B cell (primary cell): Measurements from ENCODE around the gene PRODH2. TPM values are rescaled to one million over a fixed set of nuclear protein-coding genes. Genes with fewer than 3 reads are reported as not detected.

Experiments
- ATAC-seq: fragments of 200-7000 bp; cut with Tn5 transposase; one replicate; pipeline ENCODE4 v1.10.0; 2021; ENCODE audit warnings: low read depth, mild to moderate bottlenecking, moderate number of reproducible peaks, moderate library complexity
- CTCF ChIA-PET: fragments of 350-600 bp; sonication (Branson Sonifier 250); formaldehyde crosslinking; loops from one replicate; lab custom pipeline; 2021; ENCODE audit warnings: antibody characterized with exemption, inconsistent platforms; lab: Charles Lee
- POLR2A ChIA-PET: fragments of 350-600 bp; sonication (Branson Sonifier 250); formaldehyde crosslinking; loops from one replicate; lab custom pipeline; 2021; ENCODE audit warnings: antibody characterized with exemption; lab: Charles Lee
- DNase-seq: peaks from one replicate; pipeline ENCODE4 v3.0.0; 2013
- H2AFZ ChIP-seq: 2 replicates; pipeline ENCODE4 v1.6.1; 2012; ENCODE audit warnings: mild to moderate bottlenecking, low read depth, low read length; ENCODE audit not compliant: insufficient read depth, poor library complexity, severe bottlenecking
- H3K27ac ChIP-seq, 2 donors: 1 replicate in 1 of 2; 2 replicates in 1 of 2; pipeline ENCODE4 v1.5.1; 2012 to 2013; ENCODE audit warnings: low read length in 2 of 2, mild to moderate bottlenecking in 2 of 2, moderate library complexity in 1 of 2
- H3K27me3 ChIP-seq, 4 experiments: fragments of 200-600 bp in 1 of 4; sonication (generic) in 1 of 4; replicated peaks in 1 of 4; 1 replicate in 2 of 4; 2 replicates in 2 of 4; pipeline versions ENCODE4 v1.6.1 to v1.7.0; 2013 to 2016; ENCODE audit warnings: low read length in 3 of 4, mild to moderate bottlenecking in 2 of 4, mixed read lengths in 1 of 4, moderate library complexity in 1 of 4; ENCODE audit not compliant: insufficient read depth in 4 of 4, control insufficient read depth in 3 of 4; ENCODE audit errors: control extremely low read depth in 1 of 4
- H3K36me3 ChIP-seq, 2 experiments: replicated peaks in 1 of 2; 1 replicate in 1 of 2; 2 replicates in 1 of 2; pipeline versions ENCODE4 v1.6.1 to v1.7.1; 2013; ENCODE audit warnings: low read length in 1 of 2; ENCODE audit not compliant: insufficient read depth in 2 of 2, control insufficient read depth in 1 of 2; ENCODE audit errors: control extremely low read depth in 1 of 2, extremely low read depth in 1 of 2
- H3K4me1 ChIP-seq, 2 donors: fragments of 200-600 bp in 1 of 2; sonication (generic) in 1 of 2; 1 replicate in 1 of 2; 2 replicates in 1 of 2; pipeline versions ENCODE4 v1.5.1 to v1.6.1; 2013 to 2017; ENCODE audit warnings: low read length in 2 of 2; ENCODE audit not compliant: control insufficient read depth in 2 of 2, insufficient read depth in 2 of 2
- H3K4me2 ChIP-seq: replicated peaks from 2 replicates; pipeline ENCODE3; 2012; ENCODE audit warnings: mild to moderate bottlenecking, low read depth, low read length; ENCODE audit not compliant: poor library complexity, severe bottlenecking
- H3K4me3 ChIP-seq, 5 experiments: fragments of 200-600 bp in 1 of 5; sonication (generic) in 1 of 5; 1 replicate in 3 of 5; 2 replicates in 2 of 5; pipeline versions ENCODE4 v1.5.1 to v1.7.0; 2011 to 2016; ENCODE audit warnings: low read length in 4 of 5, mild to moderate bottlenecking in 4 of 5, low read depth in 2 of 5, control low read depth in 1 of 5, moderate library complexity in 1 of 5; ENCODE audit not compliant: insufficient read depth in 1 of 5; ENCODE audit errors: control extremely low read depth in 1 of 5, extremely low read depth in 1 of 5
- H3K79me2 ChIP-seq: fragments of 200-600 bp; sonication (generic); one replicate; pipeline ENCODE4 v1.6.0; 2016; ENCODE audit warnings: low read length; ENCODE audit not compliant: control insufficient read depth, insufficient read depth
- H3K9ac ChIP-seq: fragments of 200-600 bp; sonication (generic); 2 replicates; pipeline ENCODE4 v1.6.1; 2017; ENCODE audit warnings: mild to moderate bottlenecking, low read length, moderate library complexity
- H3K9me3 ChIP-seq, 3 donors: one replicate each; pipeline versions ENCODE4 v1.6.1 to v1.7.1; 2013; ENCODE audit warnings: low read length in 2 of 3; ENCODE audit not compliant: control insufficient read depth in 2 of 3, insufficient read depth in 1 of 3; ENCODE audit errors: control extremely low read depth in 1 of 3
- H4K20me1 ChIP-seq: 2 replicates; pipeline ENCODE4 v1.6.0; 2012; ENCODE audit warnings: mild to moderate bottlenecking, low read length; ENCODE audit not compliant: insufficient read depth, control insufficient read depth, poor library complexity, severe bottlenecking
- H3K27ac Mint-ChIP-seq: one replicate; pipeline ENCODE4 v1.8.0; 2021; ENCODE audit warnings: mixed read lengths
- H3K27me3 Mint-ChIP-seq: one replicate; pipeline ENCODE4 v1.8.0; 2021; ENCODE audit warnings: mixed read lengths
- H3K4me1 Mint-ChIP-seq: one replicate; pipeline ENCODE4 v1.8.0; 2021; ENCODE audit warnings: mixed read lengths
- H3K4me3 Mint-ChIP-seq: one replicate; pipeline ENCODE4 v1.8.0; 2021; ENCODE audit warnings: mixed read lengths
- H3K9me3 Mint-ChIP-seq: one replicate; pipeline ENCODE4 v1.8.0; 2022; ENCODE audit warnings: mixed read lengths; ENCODE audit not compliant: insufficient read depth
- CTCF ChIP-seq: fragments of 200-600 bp; IDR thresholded peaks from one replicate; pipeline ENCODE4 v1.8.0; 2022; ENCODE audit warnings: antibody characterized with exemption, mild to moderate bottlenecking
- EZH2 ChIP-seq: IDR thresholded peaks from 2 replicates; pipeline ENCODE4 v1.6.1; 2012; ENCODE audit warnings: borderline replicate concordance, low read depth, mild to moderate bottlenecking, moderate library complexity, low read length; ENCODE audit not compliant: insufficient read depth, poor library complexity, severe bottlenecking
- WGBS: methylation state at CpG from one replicate; pipeline ENCODE4 v1.1.5; 2013; ENCODE audit warnings: missing lambda C conversion rate; ENCODE audit not compliant: insufficient coverage; 5-methylcytosine and 5-hydroxymethylcytosine counted together
- intact Hi-C: fragments of 100-400 bp; cut with micrococcal nuclease; formaldehyde crosslinking; loops from one replicate; pipeline ENCODE4 v1.10.0; 2022
- polyA plus RNA-seq: library from polyadenylated mRNA; depleted of rRNA; stranded (reverse); fragments of >200 nt; gene quantifications from 2 replicates; pipeline ENCODE4 v1.2.3, GENCODE V29; 2012
- total RNA-seq, 2 donors: library from RNA; stranded (reverse); fragments of 120-200 nt in 1 of 2; gene quantifications; 1 replicate in 1 of 2; 2 replicates in 1 of 2; pipeline versions ENCODE4 v1.2.3 to v1.2.4, GENCODE V29; 2013 to 2022

The PRODH2 gene
- total and polyA plus RNA-seq, 2 donors (not counting 1 experiment from before 2014, with no cell fraction given) = not detected

GRCh38 chr19:35818445-35818844, 5.8 kb upstream of the PRODH2 start:
- no peak overlapping the region for H3K27ac ChIP-seq
- H3K27ac Mint-ChIP-seq = no peak overlapping the region
- CTCF ChIA-PET = no interaction called here

GRCh38 chr19:35816846-35817245, 4.2 kb upstream of the PRODH2 start:
- DNase-seq (no peak), ATAC-seq (no peak)
- H3K4me3 ChIP-seq = no peak overlapping the region
- no peaks in the 10 kb centered on the region for H3K79me2 ChIP-seq
- no peak overlapping the region for H3K27ac ChIP-seq
- H3K27me3 Mint-ChIP-seq = peaks cover 23% of the 10 kb centered on the region
- POLR2A ChIA-PET = no interaction called here
- CTCF ChIA-PET = interaction anchor here (0.7 kb wide), 1 partner anchor 28 kb away, joined by 3 read pairs; no protein-coding TSS in a partner anchor
- no peaks in the 10 kb centered on the region for H4K20me1 ChIP-seq
- peaks cover 0 to 2% (median 0%) of the 10 kb centered on the region in 3 donors for H3K9me3 ChIP-seq
- H3K4me3 Mint-ChIP-seq = no peak overlapping the region
- peaks cover 0 to 6% (median 0%) of the 10 kb centered on the region in 4 experiments for H3K27me3 ChIP-seq
- no peak overlapping the region for H3K4me2 ChIP-seq
- no peaks in the 10 kb centered on the region for H3K4me1 Mint-ChIP-seq
- H3K9ac ChIP-seq = no peak overlapping the region
- H2AFZ ChIP-seq = no peak overlapping the region
- no peaks in the 10 kb centered on the region for H3K4me1 ChIP-seq
- intact Hi-C loops = no loop called here
- H3K9me3 Mint-ChIP-seq = no peaks in the 10 kb centered on the region
- H3K27ac Mint-ChIP-seq = no peak overlapping the region
- no peaks in the 10 kb centered on the region for H3K36me3 ChIP-seq
- no peak for TF ChIP-seq EZH2
- 86% methylated on average over 7 of the region's 9 CpGs for WGBS

More at GRCh38 chr19:35818445-35818844, 5.8 kb upstream of the PRODH2 start:
- peaks cover 2% of the 10 kb centered on the region for H3K4me1 Mint-ChIP-seq
- H3K4me3 Mint-ChIP-seq = no peak overlapping the region
- Histone ChIP-seq H3K79me2 (no peaks in the 10 kb centered on the region), H3K4me1 (no peaks in the 10 kb centered on the region), H3K36me3 (no peaks in the 10 kb centered on the region), H3K27me3 (peaks cover 0 to 10% (median 0%) of the 10 kb centered on the region in 4 experiments), H3K9ac (no peak overlapping the region), H4K20me1 (no peaks in the 10 kb centered on the region), H3K4me3 (no peak overlapping the region), H3K9me3 (peaks cover 0 to 1% (median 0%) of the 10 kb centered on the region in 3 donors), H2AFZ (no peak overlapping the region), H3K4me2 (no peak overlapping the region)
- ATAC-seq (no peak), DNase-seq (no peak)
- WGBS = 63% methylated on average over 3 of the region's 3 CpGs
- POLR2A ChIA-PET = no interaction called here
- H3K9me3 Mint-ChIP-seq = no peaks in the 10 kb centered on the region
- H3K27me3 Mint-ChIP-seq = peaks cover 28% of the 10 kb centered on the region
- TF ChIP-seq EZH2 (no peak), CTCF (no peak)
- intact Hi-C loops = no loop called here
